H1 (cell line): ENCODE data around the gene FSTL4. TPM values are rescaled to one million over a fixed set of nuclear protein-coding genes. Genes with fewer than 3 reads are reported as not detected.

Experiments used
- CTCF ChIA-PET: fragments of 300-600 bp; sonication (Branson Sonifier 250); formaldehyde crosslinking; loops from one replicate; lab custom pipeline; 2021; ENCODE audit not compliant: partially characterized antibody; lab: Charles Lee
- POLR2A ChIA-PET: fragments of 300-600 bp; sonication (Branson Sonifier 250); formaldehyde crosslinking; loops from one replicate; lab custom pipeline; 2021; ENCODE audit warnings: inconsistent platforms; ENCODE audit not compliant: partially characterized antibody; lab: Charles Lee
- DNase-seq, 2 experiments: peaks; one replicate each; pipeline versions ENCODE4 v3.0.0 to v3.0.0-alpha.2; 2010 to 2022; ENCODE audit warnings: low spot score in 2 of 2, low read depth in 1 of 2, mixed read lengths in 1 of 2
- FAIRE-seq: peaks from 2 replicates; lab custom pipeline; 2011; peaks lifted over from hg19 to GRCh38; lab: Jason Lieb, UNC
- H2AFZ ChIP-seq: 2 replicates; pipeline ENCODE4 v1.8.1; 2012; ENCODE audit warnings: low read length, inconsistent platforms
- H2AK5ac ChIP-seq: 2 replicates; pipeline ENCODE4 v1.6.1; 2013; ENCODE audit warnings: low read depth, low read length
- H2BK120ac ChIP-seq: replicated peaks from 2 replicates; pipeline ENCODE3; 2013; ENCODE audit warnings: low read depth, low read length, inconsistent platforms
- H2BK12ac ChIP-seq: 2 replicates; pipeline ENCODE4 v1.6.1; 2013; ENCODE audit warnings: low read depth, low read length
- H2BK15ac ChIP-seq: 2 replicates; pipeline ENCODE4 v1.6.1; 2013; ENCODE audit warnings: low read length
- H2BK20ac ChIP-seq: 2 replicates; pipeline ENCODE4 v1.6.1; 2013; ENCODE audit warnings: low read length
- H2BK5ac ChIP-seq: 2 replicates; pipeline ENCODE4 v1.6.1; 2013; ENCODE audit warnings: low read depth, low read length
- H3K14ac ChIP-seq: 2 replicates; pipeline ENCODE4 v1.6.1; 2013; ENCODE audit warnings: inconsistent platforms; ENCODE audit not compliant: insufficient read length
- H3K18ac ChIP-seq: 2 replicates; pipeline ENCODE4 v1.6.1; 2013; ENCODE audit warnings: low read length; ENCODE audit errors: extremely low read depth
- H3K23ac ChIP-seq: 2 replicates; pipeline ENCODE4 v1.6.1; 2013; ENCODE audit warnings: inconsistent platforms; ENCODE audit not compliant: insufficient read length
- H3K23me2 ChIP-seq: 2 replicates; pipeline ENCODE4 v1.6.1; 2013; ENCODE audit warnings: low read depth, low read length
- H3K27ac ChIP-seq: 2 replicates; pipeline ENCODE4 v1.6.1; 2011; ENCODE audit warnings: low read depth, low read length, inconsistent platforms
- H3K27me3 ChIP-seq, 4 experiments: replicated peaks in 1 of 4; 1 replicate in 1 of 4; 2 replicates in 3 of 4; pipeline versions ENCODE4 v1.6.1 to v1.8.1; 2011 to 2013; ENCODE audit warnings: low read length in 3 of 4, mild to moderate bottlenecking in 3 of 4, inconsistent platforms in 2 of 4, mixed read lengths in 2 of 4, moderate library complexity in 1 of 4; ENCODE audit not compliant: control insufficient read depth in 3 of 4, insufficient read depth in 3 of 4; ENCODE audit errors: extremely low read depth in 1 of 4
- H3K36me3 ChIP-seq, 4 experiments: 2 replicates each; pipeline versions ENCODE4 v1.6.1 to v1.8.1; 2011 to 2013; ENCODE audit warnings: mild to moderate bottlenecking in 4 of 4, low read length in 3 of 4, moderate library complexity in 2 of 4, control low read depth in 1 of 4, inconsistent platforms in 1 of 4; ENCODE audit not compliant: insufficient read depth in 4 of 4, control insufficient read depth in 2 of 4
- H3K4ac ChIP-seq: replicated peaks from 2 replicates; pipeline ENCODE3; 2013; ENCODE audit warnings: low read length, low read depth, mixed read lengths, inconsistent platforms; ENCODE audit not compliant: insufficient read length
- H3K4me1 ChIP-seq, 4 experiments: replicated peaks in 1 of 4; 1 replicate in 1 of 4; 2 replicates in 3 of 4; pipeline versions ENCODE4 v1.6.1 to v1.8.1; 2011 to 2013; ENCODE audit warnings: low read length in 3 of 4, inconsistent platforms in 2 of 4, mixed read lengths in 1 of 4; ENCODE audit not compliant: insufficient read depth in 4 of 4, control insufficient read depth in 3 of 4
- H3K4me2 ChIP-seq, 2 experiments: 2 replicates each; pipeline versions ENCODE4 v1.6.1 to v1.8.1; 2011 to 2013; ENCODE audit warnings: low read depth in 2 of 2, low read length in 2 of 2, control low read depth in 1 of 2, inconsistent platforms in 1 of 2, mild to moderate bottlenecking in 1 of 2; ENCODE audit not compliant: insufficient read depth in 1 of 2
- H3K4me3 ChIP-seq, 4 experiments: fragments of 200-600, 300-600 bp in 1 of 4; sonication (generic), shearing (Covaris generic), sonication (Bioruptor Twin) in 1 of 4; 2 replicates each; pipeline versions ENCODE4 v1.5.1 to v1.8.1; 2011 to 2016; ENCODE audit warnings: low read length in 4 of 4, low read depth in 3 of 4, control low read depth in 2 of 4, inconsistent platforms in 2 of 4, mild to moderate bottlenecking in 2 of 4, mixed read lengths in 1 of 4, moderate library complexity in 1 of 4; ENCODE audit not compliant: insufficient read depth in 2 of 4; ENCODE audit errors: extremely low read depth in 1 of 4
- H3K56ac ChIP-seq: replicated peaks from 2 replicates; pipeline ENCODE3; 2013; ENCODE audit warnings: low read depth, mild to moderate bottlenecking, mixed read lengths, low read length, inconsistent platforms; ENCODE audit not compliant: insufficient read length
- H3K79me1 ChIP-seq: 2 replicates; pipeline ENCODE4 v1.6.1; 2013; ENCODE audit warnings: low read depth, low read length, control low read depth
- H3K79me2 ChIP-seq, 2 experiments: 2 replicates each; pipeline versions ENCODE4 v1.6.1 to v1.8.1; 2012 to 2013; ENCODE audit warnings: low read length in 2 of 2, mild to moderate bottlenecking in 2 of 2, inconsistent platforms in 1 of 2; ENCODE audit not compliant: insufficient read depth in 2 of 2, control insufficient read depth in 1 of 2
- H3K9ac ChIP-seq, 4 experiments: replicated peaks in 1 of 4; 1 replicate in 1 of 4; 2 replicates in 3 of 4; pipeline versions ENCODE4 v1.6.1 to v1.8.1; 2011 to 2013; ENCODE audit warnings: low read depth in 3 of 4, low read length in 3 of 4, control low read depth in 2 of 4, mild to moderate bottlenecking in 2 of 4, moderate library complexity in 2 of 4, inconsistent platforms in 1 of 4; ENCODE audit errors: extremely low read depth in 1 of 4
- H3K9me3 ChIP-seq, 2 experiments: 2 replicates each; pipeline versions ENCODE4 v1.6.1 to v1.8.1; 2012 to 2013; ENCODE audit warnings: mild to moderate bottlenecking in 2 of 2, moderate library complexity in 2 of 2, control low read depth in 1 of 2, inconsistent platforms in 1 of 2, low read depth in 1 of 2, low read length in 1 of 2, mixed read lengths in 1 of 2; ENCODE audit not compliant: insufficient read depth in 2 of 2
- H4K20me1 ChIP-seq, 2 experiments: replicated peaks in 1 of 2; 2 replicates each; pipeline versions ENCODE3 to v1.8.1; 2011 to 2013; ENCODE audit warnings: inconsistent platforms in 2 of 2, low read length in 2 of 2, mild to moderate bottlenecking in 1 of 2; ENCODE audit not compliant: insufficient read depth in 2 of 2, control insufficient read depth in 1 of 2
- H4K5ac ChIP-seq: 2 replicates; pipeline ENCODE4 v1.6.1; 2013; ENCODE audit warnings: low read length, low read depth, mixed read lengths, inconsistent platforms; ENCODE audit not compliant: insufficient read length
- H4K8ac ChIP-seq: 2 replicates; pipeline ENCODE4 v1.8.0; 2013; ENCODE audit warnings: mild to moderate bottlenecking, moderate library complexity, low read length, inconsistent platforms; ENCODE audit not compliant: insufficient read depth; ENCODE audit errors: extremely low read depth
- H4K91ac ChIP-seq: replicated peaks from 2 replicates; pipeline ENCODE3; 2013; ENCODE audit warnings: low read length, mixed read lengths, inconsistent platforms; ENCODE audit not compliant: insufficient read length
- CHD2 ChIP-seq: IDR thresholded peaks from 2 replicates; pipeline ENCODE4 v1.6.1; 2012; ENCODE audit warnings: low read length, improper control_type of control experiment
- EP300 ChIP-seq, 2 experiments: IDR thresholded peaks; 1 replicate in 1 of 2; 2 replicates in 1 of 2; pipeline ENCODE4 v1.6.1; 2011 to 2012; ENCODE audit warnings: low read depth in 2 of 2, low read length in 2 of 2, mild to moderate bottlenecking in 2 of 2, borderline replicate concordance in 1 of 2, inconsistent platforms in 1 of 2, moderate library complexity in 1 of 2
- JUN ChIP-seq: IDR thresholded peaks from 2 replicates; pipeline ENCODE4 v1.6.1; 2011; ENCODE audit warnings: low read depth, mild to moderate bottlenecking, improper control_type of control experiment, low read length
- NANOG ChIP-seq: IDR thresholded peaks from 2 replicates; pipeline ENCODE4 v1.6.1; 2011; ENCODE audit warnings: low read length, low read depth, mild to moderate bottlenecking, inconsistent platforms; ENCODE audit not compliant: insufficient read depth, poor library complexity, severe bottlenecking
- PHF8 ChIP-seq: fragments of 200-600 bp; sonication (generic); conservative IDR thresholded peaks from 2 replicates; pipeline ENCODE4 v1.7.1; 2012; ENCODE audit warnings: low read depth, mild to moderate bottlenecking, inconsistent platforms, low read length, moderate library complexity
- POLR2AphosphoS5 ChIP-seq: IDR thresholded peaks from 2 replicates; pipeline ENCODE4 v1.6.1; 2011; ENCODE audit warnings: low read depth, low read length
- RFX5 ChIP-seq: IDR thresholded peaks from 2 replicates; pipeline ENCODE4 v1.6.1; 2011; ENCODE audit warnings: low read depth, low read length, improper control_type of control experiment, borderline replicate concordance
- SIRT6 ChIP-seq: IDR thresholded peaks from one replicate; pipeline ENCODE4 v1.7.1; 2012; ENCODE audit warnings: low read length, inconsistent platforms
- SUZ12 ChIP-seq: fragments of 200-600 bp; sonication (generic); IDR thresholded peaks from 2 replicates; pipeline ENCODE4 v1.6.1; 2012; ENCODE audit warnings: mild to moderate bottlenecking, inconsistent platforms, low read length, moderate library complexity, mixed read lengths
- USF2 ChIP-seq: IDR thresholded peaks from 2 replicates; pipeline ENCODE4 v1.6.1; 2011; ENCODE audit warnings: low read length, improper control_type of control experiment
- WGBS, 2 experiments: shearing (Covaris generic) in 1 of 2; methylation state at CpG; one replicate each; pipeline versions ENCODE4 v1.1.6 to v1.1.7; 2013 to 2015; ENCODE audit warnings: low lambda C conversion rate in 2 of 2, mixed read lengths in 2 of 2, inconsistent platforms in 1 of 2, low coverage in 1 of 2, missing lambda C conversion rate in 1 of 2; ENCODE audit not compliant: insufficient replicate concordance in 2 of 2, insufficient coverage in 1 of 2, insufficient read length in 1 of 2; ENCODE audit errors: extremely low coverage in 1 of 2, missing lambda C conversion rate in 1 of 2; 5-methylcytosine and 5-hydroxymethylcytosine counted together
- polyA plus RNA-seq, 7 experiments: library from polyadenylated mRNA; depleted of rRNA in 3 of 7; stranded (reverse) in 5 of 7; unstranded in 2 of 7; fragments of >200 nt in 5 of 7; fragments of 200-250 nt in 2 of 7; gene quantifications; 1 replicate in 5 of 7; 2 replicates in 1 of 7; 4 replicates in 1 of 7; pipeline versions ENCODE4 v1.2.1 to v1.2.3, GENCODE V29; 2011 to 2013; ENCODE audit warnings: missing spikeins in 2 of 7, mixed read lengths in 2 of 7
- total RNA-seq: library from RNA; stranded (reverse); fragmentation: NEBNext Ultra II Directional; extraction: Animal tissue kit (Norgen Biotek cat#: 25700); gene quantifications from 2 replicates; pipeline ENCODE4 v1.2.1, GENCODE V29; 2021

The FSTL4 gene
- total and polyA plus RNA-seq, 2 of the 8 experiments (the other 6 are each of a cell fraction or from before 2014, with no cell fraction given), result 3.1 to 4.1 TPM

- Histone ChIP-seq H3K36me3 (no peaks in the 10 kb centered on the region), H3K56ac (no peak overlapping the region), H2BK120ac (no peak overlapping the region), H3K18ac (no peak overlapping the region), H4K5ac (no peak overlapping the region), H2AFZ (no peak overlapping the region), H3K27ac (no peak overlapping the region), H2BK20ac (no peak overlapping the region), H3K27me3 (no peaks in the 10 kb centered on the region), H3K4me2 (no peak overlapping the region), H3K4me1 (peaks cover 0 to 4% (median under 1%) of the 10 kb centered on the region in 4 experiments; a peak in 1 of 7 replicates), H2AK5ac (no peak overlapping the region), H3K9ac (no peak overlapping the region)
- DNase-seq, result no peak
- POLR2A ChIA-PET, result no interaction called here
- TF ChIP-seq RFX5 (no peak), USF2 (no peak), EP300 (IDR thresholded peaks at IDR 0.05; ENCODE audit: borderline replicate concordance in 1 of 2, low read depth in 2 of 2, low read length in 2 of 2) (no peak), NANOG (no peak), PHF8 (no peak), SIRT6 (no peak), JUN (no peak), CHD2 (no peak), POLR2AphosphoS5 (no peak), SUZ12 (no peak)
- TF ChIP-seq, all 59 proteins: peak for 0
- H4K91ac ChIP-seq, result no peak overlapping the region
- WGBS, 2 experiments, result 81% methylated on average over 2 of the region's 2 CpGs; no CpG with 5 or more reads in 1 of the 2 experiments
- no peaks in the 10 kb centered on the region for H3K23me2 ChIP-seq
- no peaks in the 10 kb centered on the region for H3K79me2 ChIP-seq
- CTCF ChIA-PET, result interaction anchor here (1.1 to 11.3 kb wide), 5 partner anchors 8 to 74 kb away, joined by 3 to 218 read pairs (median 4); no protein-coding TSS in a partner anchor
- H2BK12ac ChIP-seq, result 0 out of 2 replicates have a peak overlapping the region, but pooled peaks have one; percentile 13
- H3K9me3 ChIP-seq, result no peaks in the 10 kb centered on the region
- no peak overlapping the region for H3K4ac ChIP-seq
- FAIRE-seq, result no peak
- H2BK15ac ChIP-seq, result no peak overlapping the region
- no peak overlapping the region for H2BK5ac ChIP-seq
- H3K23ac ChIP-seq, result no peak overlapping the region
- no peak overlapping the region for H3K14ac ChIP-seq
- no peak overlapping the region for H4K8ac ChIP-seq
- no peak overlapping the region for H3K4me3 ChIP-seq
- no peaks in the 10 kb centered on the region for H4K20me1 ChIP-seq
- no peaks in the 10 kb centered on the region for H3K79me1 ChIP-seq
These were observed 153.9 kb downstream of the FSTL4 start for GRCh38 chr5:133458435-133458834.
